ENCODE data around the gene TANC1.
A peak's percentile ranks its signal among the peaks of the same experiment; 100 is the strongest.

TANC1 gene

DNA sequence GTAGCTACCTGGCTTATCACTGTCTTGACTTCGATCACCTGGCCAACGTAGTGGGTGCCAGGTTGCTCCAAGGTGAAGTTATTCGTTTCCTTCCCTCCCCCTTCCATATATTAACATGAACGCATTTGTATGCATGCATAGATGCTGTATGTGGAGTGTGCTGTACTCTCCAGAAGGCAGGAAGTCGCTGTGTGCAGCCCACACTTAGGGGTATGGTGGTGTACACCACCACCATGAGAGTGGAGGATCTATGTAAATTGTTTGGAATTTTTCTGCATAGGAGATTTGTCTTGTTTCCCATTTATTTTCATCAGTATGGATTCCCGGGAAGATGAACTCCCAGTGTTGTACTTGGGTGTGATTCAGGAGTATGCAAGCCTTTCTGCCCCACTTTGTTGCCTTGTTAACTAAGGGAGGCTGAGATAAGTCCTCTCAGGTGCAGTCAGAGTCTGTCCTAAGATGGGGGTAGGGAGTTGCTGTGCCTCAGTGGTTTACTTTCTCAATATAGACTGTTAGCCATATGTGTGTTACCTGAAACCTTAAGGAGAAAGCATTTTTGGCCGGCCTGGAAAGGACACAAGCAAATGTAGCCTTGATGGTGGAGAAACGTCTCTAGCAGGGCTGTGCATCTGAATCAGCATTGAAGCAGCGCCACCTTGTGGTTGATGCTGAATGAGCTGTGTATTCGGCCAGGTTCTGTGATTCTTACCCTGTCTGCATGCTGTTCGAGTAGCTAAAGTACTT is 149.8 kb downstream of the TANC1 start:
- TF ChIP-seq, protein P1, sequence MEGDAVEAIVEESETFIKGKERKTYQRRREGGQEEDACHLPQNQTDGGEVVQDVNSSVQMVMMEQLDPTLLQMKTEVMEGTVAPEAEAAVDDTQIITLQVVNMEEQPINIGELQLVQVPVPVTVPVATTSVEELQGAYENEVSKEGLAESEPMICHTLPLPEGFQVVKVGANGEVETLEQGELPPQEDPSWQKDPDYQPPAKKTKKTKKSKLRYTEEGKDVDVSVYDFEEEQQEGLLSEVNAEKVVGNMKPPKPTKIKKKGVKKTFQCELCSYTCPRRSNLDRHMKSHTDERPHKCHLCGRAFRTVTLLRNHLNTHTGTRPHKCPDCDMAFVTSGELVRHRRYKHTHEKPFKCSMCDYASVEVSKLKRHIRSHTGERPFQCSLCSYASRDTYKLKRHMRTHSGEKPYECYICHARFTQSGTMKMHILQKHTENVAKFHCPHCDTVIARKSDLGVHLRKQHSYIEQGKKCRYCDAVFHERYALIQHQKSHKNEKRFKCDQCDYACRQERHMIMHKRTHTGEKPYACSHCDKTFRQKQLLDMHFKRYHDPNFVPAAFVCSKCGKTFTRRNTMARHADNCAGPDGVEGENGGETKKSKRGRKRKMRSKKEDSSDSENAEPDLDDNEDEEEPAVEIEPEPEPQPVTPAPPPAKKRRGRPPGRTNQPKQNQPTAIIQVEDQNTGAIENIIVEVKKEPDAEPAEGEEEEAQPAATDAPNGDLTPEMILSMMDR (IDR thresholded peaks at IDR 0.05): peak; percentile 86

DNA sequence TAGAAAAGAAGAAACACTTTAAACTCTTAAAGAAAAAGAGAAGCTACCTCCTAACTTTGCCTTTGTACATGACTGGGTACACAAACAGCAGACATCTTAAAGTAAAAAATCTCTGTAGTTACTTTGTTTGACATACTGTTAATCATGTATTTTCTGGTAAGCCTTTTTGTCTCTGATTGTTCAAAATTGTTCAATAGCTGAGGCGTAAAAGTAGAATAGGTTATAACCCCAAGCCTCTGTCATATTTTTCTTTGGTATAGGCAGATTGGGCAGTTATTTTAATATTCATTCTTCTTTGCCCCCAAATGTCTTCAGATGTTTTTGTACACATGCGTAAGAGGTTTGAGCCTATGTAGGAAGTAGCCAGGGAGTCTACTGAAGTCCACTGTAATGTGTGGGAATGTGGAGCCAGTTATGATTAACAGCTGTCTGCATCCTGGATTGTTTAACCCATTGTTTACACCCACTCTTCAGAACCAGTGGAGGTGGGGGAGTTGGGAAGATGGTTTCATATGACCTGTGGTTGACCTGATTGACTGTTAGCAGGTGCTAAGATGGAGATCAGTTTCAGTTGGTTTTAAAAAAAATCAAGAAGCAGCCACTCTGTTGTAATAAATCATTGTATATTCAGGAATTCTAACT is 150.5 kb downstream of the TANC1 start:
- TF ChIP-seq, protein P1 (IDR thresholded peaks at IDR 0.05): no peak

DNA sequence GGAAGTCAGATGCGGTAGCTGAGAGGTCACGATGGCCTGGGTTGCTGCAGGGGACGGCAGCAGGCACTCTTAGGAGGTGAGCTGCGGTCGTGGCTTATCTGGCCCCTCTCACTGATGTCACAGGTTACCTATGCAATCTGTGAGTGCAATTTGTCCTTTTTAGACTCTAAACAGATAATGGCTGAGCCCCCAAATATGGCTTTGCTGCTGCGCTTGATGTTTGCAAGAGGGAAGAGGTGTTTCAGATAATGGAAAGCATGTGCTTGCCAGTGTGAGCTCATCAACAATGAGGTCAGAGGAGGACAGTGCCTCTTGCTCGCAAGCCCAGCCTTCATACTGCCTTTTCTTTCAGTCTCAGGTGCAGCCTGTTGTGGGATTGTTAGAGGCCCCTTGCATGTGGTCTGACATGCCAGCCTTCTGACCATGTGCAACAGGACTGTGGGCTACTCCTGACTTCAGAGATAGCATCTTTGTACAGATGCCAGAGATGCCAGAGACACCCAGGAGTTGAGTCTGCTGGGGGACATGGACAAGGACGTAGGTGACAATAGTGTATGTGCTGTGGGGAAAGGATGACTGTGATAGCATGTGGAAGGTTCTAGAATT is 151.3 kb downstream of the TANC1 start:
- TF ChIP-seq, protein P1 (IDR thresholded peaks at IDR 0.05): no peak

DNA sequence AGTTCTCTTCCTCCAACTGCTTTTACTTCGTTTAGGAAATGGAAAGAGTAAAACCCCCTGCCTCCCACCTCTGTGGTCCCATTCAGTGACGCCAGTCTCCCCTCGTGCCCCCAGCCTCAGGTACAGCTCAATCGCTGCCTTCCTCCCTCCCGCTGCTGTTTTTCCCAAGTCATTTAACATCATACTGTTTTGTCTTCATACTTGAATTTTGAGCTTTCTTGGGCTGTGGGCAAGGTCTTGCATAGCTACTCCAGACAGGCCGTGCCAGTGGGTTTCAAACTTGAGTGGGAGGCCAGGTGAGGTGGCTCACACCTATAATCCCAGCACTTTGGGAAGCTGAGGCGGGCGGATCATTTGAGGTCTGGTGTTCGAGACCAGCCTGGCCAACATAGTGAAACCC is 155.3 kb downstream of the TANC1 start:
- TF ChIP-seq, protein P1 (IDR thresholded peaks at IDR 0.05): no peak

DNA sequence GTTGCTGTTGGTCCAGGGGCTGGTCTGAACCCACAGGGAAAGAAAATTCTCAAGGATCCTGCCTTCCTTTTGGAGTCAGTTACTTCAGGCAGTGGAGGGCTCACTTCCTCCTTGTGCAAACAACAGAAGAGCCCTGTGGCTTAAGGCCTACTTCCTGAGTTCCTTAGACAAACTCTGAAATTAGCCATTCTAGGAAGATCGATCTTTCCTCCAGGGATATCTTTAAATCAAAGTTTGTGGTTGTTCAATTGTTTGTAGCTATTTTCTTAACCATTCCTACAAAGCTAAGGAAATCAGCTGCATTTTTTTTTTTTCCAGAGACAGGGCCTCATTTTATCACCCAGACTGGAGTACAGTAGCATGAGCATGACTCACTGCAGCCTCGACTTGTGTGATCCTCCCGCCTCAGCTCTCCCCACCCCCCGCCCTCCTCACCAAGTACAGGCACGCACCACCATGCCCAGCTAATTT is 156.0 kb downstream of the TANC1 start:
- TF ChIP-seq, protein P1 (IDR thresholded peaks at IDR 0.05): no peak

DNA sequence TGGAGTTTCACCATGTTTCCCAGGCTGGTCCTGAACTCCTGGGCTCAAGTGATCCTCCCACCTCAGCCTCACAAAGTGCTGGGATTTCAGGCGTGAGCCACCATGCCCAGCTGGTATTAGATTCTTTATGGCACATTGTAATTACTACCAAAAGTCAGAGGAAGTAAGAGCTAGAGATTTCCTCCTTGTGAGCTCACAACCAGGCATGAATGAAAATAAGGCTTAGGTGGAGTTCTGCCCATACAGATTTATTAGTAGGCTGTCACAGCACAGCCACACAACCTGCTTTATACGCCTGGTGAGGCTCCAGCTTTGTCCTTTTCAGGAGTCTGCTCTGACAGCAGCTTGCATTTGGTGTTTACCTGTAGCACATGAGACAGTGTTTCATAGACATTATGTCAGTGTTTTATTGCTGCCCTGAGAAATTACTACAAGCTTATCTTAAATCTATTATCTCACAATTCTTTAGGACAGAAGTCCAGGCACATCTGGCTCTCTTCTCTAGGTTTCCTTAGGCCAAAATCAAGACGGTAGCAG is 156.6 kb downstream of the TANC1 start:
- TF ChIP-seq, protein P1 (IDR thresholded peaks at IDR 0.05): no peak

DNA sequence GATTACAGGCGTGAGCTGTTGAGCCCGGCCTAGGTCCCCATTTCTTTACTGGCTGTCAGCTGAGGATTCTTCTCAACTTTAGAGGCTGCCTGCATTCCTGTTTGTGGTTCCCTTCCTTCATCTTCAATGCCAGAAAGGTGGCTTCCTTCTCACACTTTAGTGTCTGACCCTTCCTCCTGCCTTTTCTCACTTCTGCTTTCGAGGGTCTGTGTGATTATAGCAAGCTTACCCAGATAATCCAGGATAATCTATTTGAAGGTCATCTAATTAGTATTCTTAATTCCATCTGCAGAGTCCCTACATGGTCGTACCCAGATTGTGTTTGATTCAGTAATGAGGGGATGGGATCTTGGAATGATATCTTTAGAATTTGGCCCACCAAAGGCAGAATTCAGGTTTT is 157.4 kb downstream of the TANC1 start:
- TF ChIP-seq, protein P1 (IDR thresholded peaks at IDR 0.05): no peak
